ENCODE measurements around the gene HSD11B2.

HSD11B2 gene

GRCh38 chr16:67451704-67452435, 20.9 kb downstream of the HSD11B2 start:
- H3K4me3 ChIP-seq (replicated peaks; ENCODE audit: low read depth, low read length), result no peak overlapping the region
- no peak for DNase-seq (ENCODE audit: low read depth)
- no peak for TF ChIP-seq CTCF (IDR thresholded peaks at IDR 0.05; ENCODE audit: low read length, missing control alignments)

GRCh38 chr16:67454104-67454503, 23.2 kb downstream of the HSD11B2 start:
- H3K4me3 ChIP-seq (replicated peaks; ENCODE audit: low read depth, low read length), result no peak overlapping the region
- no peak for DNase-seq (ENCODE audit: low read depth)
- TF ChIP-seq CTCF (IDR thresholded peaks at IDR 0.05; ENCODE audit: low read length, missing control alignments), result no peak

- DNase-seq (ENCODE audit: low read depth), result no peak
- no peak for TF ChIP-seq CTCF (IDR thresholded peaks at IDR 0.05; ENCODE audit: low read length, missing control alignments)
- H3K4me3 ChIP-seq (replicated peaks; ENCODE audit: low read depth, low read length), result no peak overlapping the region
These were observed 23.9 kb downstream of the HSD11B2 start for GRCh38 chr16:67454852-67455251.

- DNase-seq (ENCODE audit: low read depth), result peak; percentile 63
- H3K4me3 ChIP-seq (replicated peaks; ENCODE audit: low read depth, low read length), result no peak overlapping the region
- TF ChIP-seq CTCF (IDR thresholded peaks at IDR 0.05; ENCODE audit: low read length, missing control alignments), result peak; percentile 61
These were observed 25.6 kb downstream of the HSD11B2 start for GRCh38 chr16:67456391-67457081.

- H3K4me3 ChIP-seq (replicated peaks; ENCODE audit: low read depth, low read length), result no peak overlapping the region
- no peak for DNase-seq (ENCODE audit: low read depth)
- no peak for TF ChIP-seq CTCF (IDR thresholded peaks at IDR 0.05; ENCODE audit: low read length, missing control alignments)
These were observed 26.7 kb downstream of the HSD11B2 start for GRCh38 chr16:67457611-67458010.

- TF ChIP-seq CTCF (IDR thresholded peaks at IDR 0.05; ENCODE audit: low read length, missing control alignments), result no peak
- peak; percentile 34 for DNase-seq (ENCODE audit: low read depth)
- no peak overlapping the region for H3K4me3 ChIP-seq (replicated peaks; ENCODE audit: low read depth, low read length)
These were observed 27.3 kb downstream of the HSD11B2 start for GRCh38 chr16:67458121-67458641.
